Measurements from ENCODE around the gene EFEMP2. TPM values are rescaled to one million over a fixed set of nuclear protein-coding genes. Genes with fewer than 3 reads are reported as not detected.

EFEMP2 gene
- total and polyA plus RNA-seq, 4 experiments from 2014 or later, result 0.40 to 8.3 (median 3.3) TPM

- Mint-ChIP-seq H3K27ac (peak within 1 kb of the TSS; percentile 92 to 99 (median 97)), H3K4me1 (peaks cover 25 to 54% (median 39%) of the 10 kb centered on the region in 4 donors), H3K9me3 (peaks cover 0 to 6% (median 0%) of the 10 kb centered on the region in 8 donors), H3K27me3 (no peaks in the 10 kb centered on the region), H3K4me3 (peak within 1 kb of the TSS; percentile 93 to 99 (median 96)), H3K36me3 (peaks cover 29 to 59% of the 10 kb centered on the region in 2 donors)
- peak within 1 kb of the TSS; percentile 55 to 81 for H3K4me3 ChIP-seq (ENCODE audit: low read length in 2 of 2)
- no peaks in the 10 kb centered on the region for H3K27me3 ChIP-seq (ENCODE audit: insufficient read depth, low read length)
- H3K27ac ChIP-seq (ENCODE audit: low read depth, low read length), result peak within 1 kb of the TSS; percentile 85
- H3K4me1 ChIP-seq (ENCODE audit: insufficient read depth, low read length), result peaks cover 46% of the 10 kb centered on the region
- no peaks in the 10 kb centered on the region for H3K9me3 ChIP-seq (ENCODE audit: control insufficient read depth in 1 of 2, low read length in 2 of 2)
- ChIA-PET CTCF (ENCODE audit: partially characterized antibody) (interaction anchor here (0.6 to 11.0 kb wide), 28 partner anchors 8 to 757 kb away, joined by 3 to 281 read pairs (median 4); partner anchors contain the start of genes BANF1, C11orf68, CCDC85B and DRAP1), POLR2A (ENCODE audit: partially characterized antibody) (interaction anchor here (0.5 to 8.5 kb wide), 35 partner anchors 9 to 1619 kb away, joined by 3 to 435 read pairs (median 9); partner anchors contain the start of genes AP5B1, BANF1, C11orf68 and CCDC85B)
- peak; percentile 93 to 96 (median 94) for DNase-seq
- H3K36me3 ChIP-seq (ENCODE audit: insufficient read depth, low read length), result peaks cover 46% of the 10 kb centered on the region
- intact Hi-C loops (cut with micrococcal nuclease), result loop anchor here (1.0 kb wide), 2 partner anchors 24 to 101 kb away; partner anchors contain the start of gene SART1
These were observed 12.1 kb downstream of the EFEMP2 start, which contains the start of gene MUS81 for GRCh38 chr11:65860278-65861164. TSS of gene MUS81 (plus strand) at chr11:65860433. CDS start at chr11:65860754, 321 bp downstream.

- Mint-ChIP-seq H3K36me3 (peaks cover 30 to 57% of the 10 kb centered on the region in 2 donors), H3K27me3 (no peaks in the 10 kb centered on the region), H3K27ac (peak overlapping the region; percentile 92 to 99 (median 97)), H3K4me1 (peaks cover 28 to 58% (median 43%) of the 10 kb centered on the region in 4 donors), H3K4me3 (peak overlapping the region; percentile 93 to 99 (median 96)), H3K9me3 (peaks cover 0 to 6% (median 0%) of the 10 kb centered on the region in 8 donors)
- H3K4me1 ChIP-seq (ENCODE audit: insufficient read depth, low read length), result peaks cover 53% of the 10 kb centered on the region
- POLR2A ChIA-PET (ENCODE audit: partially characterized antibody), result interaction anchor here (0.7 to 8.5 kb wide), 44 partner anchors 9 to 1619 kb away, joined by 3 to 435 read pairs (median 5); partner anchors contain the start of genes AP5B1, BANF1, C11orf68 and CCDC85B
- no peaks in the 10 kb centered on the region for H3K27me3 ChIP-seq (ENCODE audit: insufficient read depth, low read length)
- CTCF ChIA-PET (ENCODE audit: partially characterized antibody), result interaction anchor here (0.6 to 11.0 kb wide), 30 partner anchors 8 to 758 kb away, joined by 3 to 281 read pairs (median 3); partner anchors contain the start of genes BANF1, C11orf68, CCDC85B and DRAP1
- peaks cover 46% of the 10 kb centered on the region for H3K36me3 ChIP-seq (ENCODE audit: insufficient read depth, low read length)
- H3K9me3 ChIP-seq (ENCODE audit: control insufficient read depth in 1 of 2, low read length in 2 of 2), result no peaks in the 10 kb centered on the region
- DNase-seq, result no peak
- peak overlapping the region; percentile 85 for H3K27ac ChIP-seq (ENCODE audit: low read depth, low read length)
- intact Hi-C loops (cut with micrococcal nuclease), result loop anchor here (1.0 to 10.0 kb wide), 5 partner anchors 13 to 725 kb away; partner anchors contain the start of genes EFEMP2, RELA, SART1 and SYVN1
- peak overlapping the region; percentile 17 to 81 for H3K4me3 ChIP-seq (ENCODE audit: low read length in 2 of 2)
These were observed 12.8 kb downstream of the EFEMP2 start for GRCh38 chr11:65859812-65860277.

- H3K36me3 ChIP-seq (ENCODE audit: insufficient read depth, low read length), result peaks cover 46% of the 10 kb centered on the region
- no peaks in the 10 kb centered on the region for H3K27me3 ChIP-seq (ENCODE audit: insufficient read depth, low read length)
- Mint-ChIP-seq H3K36me3 (peaks cover 36 to 60% of the 10 kb centered on the region in 2 donors), H3K27me3 (no peaks in the 10 kb centered on the region), H3K9me3 (peaks cover 0 to 6% (median 0%) of the 10 kb centered on the region in 8 donors), H3K4me1 (peaks cover 33 to 64% (median 48%) of the 10 kb centered on the region in 4 donors), H3K27ac (peak overlapping the region; percentile 92 to 99 (median 97)), H3K4me3 (peak overlapping the region; percentile 93 to 99 (median 96))
- peak; percentile 89 to 98 (median 92) for DNase-seq
- H3K27ac ChIP-seq (ENCODE audit: low read depth, low read length), result peak overlapping the region; percentile 85
- ChIA-PET CTCF (ENCODE audit: partially characterized antibody) (interaction anchor here (0.7 to 11.0 kb wide), 26 partner anchors 7 to 759 kb away, joined by 3 to 281 read pairs (median 4); partner anchors contain the start of genes BANF1, C11orf68, CCDC85B and DRAP1), POLR2A (ENCODE audit: partially characterized antibody) (interaction anchor here (0.7 to 8.5 kb wide), 40 partner anchors 8 to 1618 kb away, joined by 3 to 435 read pairs (median 5); partner anchors contain the start of genes BANF1, C11orf68, CCDC85B and CTSW)
- intact Hi-C loops (cut with micrococcal nuclease), result loop anchor here (2.0 to 10.0 kb wide), 3 partner anchors 14 to 724 kb away; partner anchors contain the start of genes EFEMP2, RELA and SYVN1
- peak overlapping the region; percentile 55 to 81 for H3K4me3 ChIP-seq (ENCODE audit: low read length in 2 of 2)
- no peaks in the 10 kb centered on the region for H3K9me3 ChIP-seq (ENCODE audit: control insufficient read depth in 1 of 2, low read length in 2 of 2)
- H3K4me1 ChIP-seq (ENCODE audit: insufficient read depth, low read length), result peaks cover 59% of the 10 kb centered on the region
These were observed 13.3 kb downstream of the EFEMP2 start for GRCh38 chr11:65859095-65859811.

- no peaks in the 10 kb centered on the region for H3K27me3 Mint-ChIP-seq
- peak overlapping the region; percentile 93 to 99 (median 96) for H3K4me3 Mint-ChIP-seq
- peak overlapping the region; percentile 55 to 81 for H3K4me3 ChIP-seq (ENCODE audit: low read length in 2 of 2)
- peaks cover 42 to 63% of the 10 kb centered on the region in 2 donors for H3K36me3 Mint-ChIP-seq
- POLR2A ChIA-PET (ENCODE audit: partially characterized antibody), result interaction anchor here (0.6 to 8.5 kb wide), 37 partner anchors 8 to 1541 kb away, joined by 3 to 435 read pairs (median 5); partner anchors contain the start of genes BANF1, C11orf68, CCDC85B and CTSW
- H3K27me3 ChIP-seq (ENCODE audit: insufficient read depth, low read length), result no peaks in the 10 kb centered on the region
- H3K9me3 ChIP-seq (ENCODE audit: control insufficient read depth in 1 of 2, low read length in 2 of 2), result no peaks in the 10 kb centered on the region
- intact Hi-C loops (cut with micrococcal nuclease), result loop anchor here (1.0 to 10.0 kb wide), 9 partner anchors 14 to 724 kb away; partner anchors contain the start of genes BANF1, C11orf68, CCDC85B and DRAP1
- peak overlapping the region; percentile 91 to 99 (median 97) for H3K27ac Mint-ChIP-seq
- H3K4me1 ChIP-seq (ENCODE audit: insufficient read depth, low read length), result peaks cover 63% of the 10 kb centered on the region
- H3K9me3 Mint-ChIP-seq, result peaks cover 0 to 6% (median 0%) of the 10 kb centered on the region in 8 donors
- H3K36me3 ChIP-seq (ENCODE audit: insufficient read depth, low read length), result peaks cover 46% of the 10 kb centered on the region
- peak overlapping the region; percentile 85 for H3K27ac ChIP-seq (ENCODE audit: low read depth, low read length)
- CTCF ChIA-PET (ENCODE audit: partially characterized antibody), result interaction anchor here (0.6 to 11.0 kb wide), 9 partner anchors 13 to 186 kb away, joined by 3 to 281 read pairs (median 3); partner anchors contain the start of genes CCDC85B, EFEMP2, FIBP and KAT5
- peak in 1 of 5 donors; percentile 23 for DNase-seq
- peaks cover 33 to 70% (median 52%) of the 10 kb centered on the region in 4 donors for H3K4me1 Mint-ChIP-seq
These were observed 13.9 kb downstream of the EFEMP2 start for GRCh38 chr11:65858681-65859087.

- Histone ChIP-seq H3K36me3 (ENCODE audit: insufficient read depth, low read length) (peaks cover 46% of the 10 kb centered on the region), H3K27ac (ENCODE audit: low read depth, low read length) (peak within 1 kb of the TSS; percentile 85), H3K27me3 (ENCODE audit: insufficient read depth, low read length) (no peaks in the 10 kb centered on the region), H3K9me3 (ENCODE audit: control insufficient read depth in 1 of 2, low read length in 2 of 2) (no peaks in the 10 kb centered on the region), H3K4me1 (ENCODE audit: insufficient read depth, low read length) (peaks cover 63% of the 10 kb centered on the region), H3K4me3 (ENCODE audit: low read length in 2 of 2) (peak within 1 kb of the TSS; percentile 62 to 90)
- peak; percentile 97 to 98 (median 97) for DNase-seq
- intact Hi-C loops (cut with micrococcal nuclease), result loop anchor here (1.0 to 10.0 kb wide), 9 partner anchors 15 to 723 kb away; partner anchors contain the start of genes BANF1, C11orf68, CCDC85B and DRAP1
- Mint-ChIP-seq H3K9me3 (peaks cover 0 to 6% (median 0%) of the 10 kb centered on the region in 8 donors), H3K27ac (peak within 1 kb of the TSS; percentile 92 to 99 (median 97)), H3K27me3 (no peaks in the 10 kb centered on the region), H3K4me1 (peaks cover 35 to 76% (median 56%) of the 10 kb centered on the region in 4 donors), H3K36me3 (peaks cover 44 to 66% of the 10 kb centered on the region in 2 donors), H3K4me3 (peak within 1 kb of the TSS; percentile 93 to 99 (median 96))
- CTCF ChIA-PET (ENCODE audit: partially characterized antibody), result interaction anchor here (0.6 to 11.0 kb wide), 7 partner anchors 17 to 187 kb away, joined by 3 to 281 read pairs (median 3); partner anchors contain the start of genes CCDC85B, FIBP and KAT5
- POLR2A ChIA-PET (ENCODE audit: partially characterized antibody), result interaction anchor here (0.6 to 8.5 kb wide), 36 partner anchors 8 to 1541 kb away, joined by 3 to 435 read pairs (median 5); partner anchors contain the start of genes BANF1, C11orf68, CCDC85B and CTSW
These were observed 14.5 kb downstream of the EFEMP2 start, which contains the start of gene CFL1 for GRCh38 chr11:65857853-65858680. TSS of gene CFL1 (minus strand) at chr11:65858180. CDS start at chr11:65858099, 81 bp downstream.
